HG03135 (cell line): ENCODE results near the gene HOXD1.

Experiments
- ATAC-seq: cut with Tn5 transposase; IDR thresholded peaks from one replicate; pipeline ENCODE4 v1.9.1; 2021; ENCODE audit warnings: mild to moderate bottlenecking, moderate library complexity; ENCODE audit not compliant: unreplicated experiment

Gene HOXD1

GRCh38 chr2:176187899-176188773 is at the start of gene HOXD1:
TSS of gene HOXD1 (plus strand) at chr2:176188668. CDS start at chr2:176188802, 134 bp downstream.
- no peak for ATAC-seq

GRCh38 chr2:176138923-176139660 is 49.4 kb upstream of the HOXD1 start:
- no peak for ATAC-seq

GRCh38 chr2:176139661-176140512 is 48.6 kb upstream of the HOXD1 start:
- no peak for ATAC-seq

- ATAC-seq: peak; percentile 92
These were observed 47.8 kb upstream of the HOXD1 start for GRCh38 chr2:176140513-176141317.

GRCh38 chr2:176142281-176142680 is 46.2 kb upstream of the HOXD1 start:
- no peak for ATAC-seq

GRCh38 chr2:176145085-176145969 is 43.1 kb upstream of the HOXD1 start:
- no peak for ATAC-seq

- no peak for ATAC-seq
These were observed 42.4 kb upstream of the HOXD1 start for GRCh38 chr2:176146101-176146500.

- no peak for ATAC-seq
These were observed 41.8 kb upstream of the HOXD1 start for GRCh38 chr2:176146645-176147044.

- no peak for ATAC-seq
These were observed 41.2 kb upstream of the HOXD1 start for GRCh38 chr2:176147210-176147799.

- ATAC-seq: no peak
These were observed 40.5 kb upstream of the HOXD1 start for GRCh38 chr2:176147800-176148496.

GRCh38 chr2:176148751-176149421 is 39.6 kb upstream of the HOXD1 start:
- no peak for ATAC-seq

- no peak for ATAC-seq
These were observed 39.0 kb upstream of the HOXD1 start for GRCh38 chr2:176149481-176149938.

- no peak for ATAC-seq
These were observed 38.4 kb upstream of the HOXD1 start for GRCh38 chr2:176149939-176150583.

GRCh38 chr2:176150584-176151441 is 37.7 kb upstream of the HOXD1 start:
- no peak for ATAC-seq

- ATAC-seq: no peak
These were observed 36.8 kb upstream of the HOXD1 start, which contains the start of gene HOXD4 for GRCh38 chr2:176151442-176152287. TSS of gene HOXD4 (plus strand) at chr2:176151550. CDS start at chr2:176151634, 84 bp downstream.
